Measurements from ENCODE around the gene UVRAG. TPM values are rescaled to one million over a fixed set of nuclear protein-coding genes. Genes with fewer than 3 reads are reported as not detected.

Gene UVRAG
- total RNA-seq, 1 donor from 2014 or later, result 49.0 TPM

DNA sequence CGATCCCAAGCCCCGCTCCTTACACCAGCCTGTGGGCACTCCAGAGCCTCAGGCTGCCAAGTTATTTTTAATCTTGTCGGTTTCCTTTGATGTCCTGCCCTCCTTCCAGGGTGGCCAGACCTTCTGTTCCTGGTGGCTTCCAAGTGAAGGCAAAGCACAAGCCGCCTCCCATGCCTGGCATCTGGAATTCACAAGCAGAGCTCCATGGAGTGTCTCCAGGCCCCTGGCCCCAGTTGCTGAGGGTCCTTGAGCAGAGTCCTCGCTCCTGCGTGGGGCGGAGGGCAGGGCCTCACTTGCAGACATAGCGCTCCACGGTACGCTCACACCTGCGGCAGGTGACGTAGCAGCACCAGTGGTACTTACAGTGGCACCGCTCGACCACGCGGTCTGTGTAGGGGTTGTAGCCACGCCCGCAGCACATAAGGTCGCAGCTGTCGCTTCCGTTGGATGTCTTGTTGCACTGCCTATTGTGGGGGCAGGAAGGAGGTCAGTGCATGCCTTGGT lies 371.8 kb downstream of the UVRAG start:
- DNase-seq (ENCODE audit: low read depth in 2 of 2), result no peak

DNA sequence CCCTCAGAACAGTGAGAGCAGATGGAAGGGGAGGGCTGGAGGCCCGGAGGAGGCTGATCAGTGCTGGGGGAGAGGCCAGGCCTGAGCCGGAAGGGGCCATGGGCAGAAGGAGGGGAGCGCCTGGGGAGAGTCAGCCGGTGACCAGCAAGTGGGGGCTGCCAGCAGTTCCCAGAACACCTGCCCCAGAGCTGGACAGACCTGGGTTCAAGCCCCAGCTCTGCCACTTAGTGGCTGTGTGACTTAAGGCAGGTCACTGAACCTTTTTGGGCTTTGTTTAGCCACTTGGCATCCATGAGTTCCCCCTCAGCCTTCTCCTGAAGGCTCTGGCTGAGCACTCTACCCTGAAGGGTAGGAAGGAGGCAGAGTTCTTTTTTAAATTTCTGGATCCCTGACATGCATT lies 373.9 kb downstream of the UVRAG start:
- no peak for DNase-seq (ENCODE audit: low read depth in 2 of 2)

DNA sequence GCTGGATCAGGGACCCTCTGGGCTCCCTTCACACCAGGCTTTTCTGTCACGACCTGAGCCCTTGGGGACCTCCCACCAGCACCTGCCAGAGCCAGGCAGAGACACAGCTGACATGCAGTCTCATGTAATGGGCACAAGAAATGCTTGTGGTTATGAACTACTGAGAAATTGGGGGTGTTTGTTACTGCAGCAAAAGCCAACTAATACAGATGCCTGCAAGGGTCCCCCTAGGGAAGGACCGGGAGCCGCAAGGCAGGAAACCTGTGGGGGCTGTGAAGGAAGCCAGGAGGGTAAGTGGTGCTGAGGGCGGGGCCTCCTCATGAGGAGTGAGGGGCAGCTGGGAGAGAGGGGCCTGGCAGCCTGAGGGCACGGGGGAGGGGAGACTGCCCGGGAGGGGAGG lies 374.7 kb downstream of the UVRAG start:
- no peak for DNase-seq (ENCODE audit: low read depth in 2 of 2)

DNA sequence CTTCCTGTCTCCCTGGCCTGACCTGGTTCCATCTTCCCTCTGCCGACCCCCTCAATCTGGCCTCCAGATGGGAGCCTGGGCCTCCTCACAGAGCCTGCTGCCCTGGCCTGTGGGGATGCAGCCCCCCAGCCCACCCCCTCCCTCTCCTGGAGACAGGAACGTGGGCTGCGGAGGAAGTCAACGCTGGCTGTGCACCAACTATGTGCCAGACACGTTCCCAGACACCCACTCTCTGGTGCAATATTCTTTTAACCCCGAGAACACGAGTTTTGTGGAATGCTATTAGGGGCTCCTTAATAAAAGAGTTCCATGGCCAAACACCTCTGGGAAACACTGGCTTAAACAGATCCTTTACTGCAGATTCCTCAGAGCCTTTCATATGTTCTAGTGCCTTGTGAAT lies 375.4 kb downstream of the UVRAG start:
- DNase-seq (ENCODE audit: low read depth in 2 of 2), result no peak

Other genes starting within 250 kb of the UVRAG start
- 0.26 and 0.51 TPM in 2 replicates for gene MAP6, start 146.2 kb upstream of the UVRAG start, total RNA-seq
- not detected in 2 replicates for gene MOGAT2, start 97.4 kb upstream of the UVRAG start, total RNA-seq
- 1.3 TPM in 2 replicates for gene DGAT2, start 46.4 kb upstream of the UVRAG start, total RNA-seq

All from dermis microvascular lymphatic vessel endothelial cell (primary cell).